ENCODE data around the gene PPM1A.
"Not testable (repeated sequence)": the region's sequence is repeated elsewhere in the genome, so short reads cannot be mapped to it uniquely, and the experiment has no call there.

Gene PPM1A

GRCh38 chr14:60320860-60321259, 71.8 kb downstream of the PPM1A start:
- not testable (repeated sequence) for DNase-seq (ENCODE audit: low read depth in 2 of 2)

DNA sequence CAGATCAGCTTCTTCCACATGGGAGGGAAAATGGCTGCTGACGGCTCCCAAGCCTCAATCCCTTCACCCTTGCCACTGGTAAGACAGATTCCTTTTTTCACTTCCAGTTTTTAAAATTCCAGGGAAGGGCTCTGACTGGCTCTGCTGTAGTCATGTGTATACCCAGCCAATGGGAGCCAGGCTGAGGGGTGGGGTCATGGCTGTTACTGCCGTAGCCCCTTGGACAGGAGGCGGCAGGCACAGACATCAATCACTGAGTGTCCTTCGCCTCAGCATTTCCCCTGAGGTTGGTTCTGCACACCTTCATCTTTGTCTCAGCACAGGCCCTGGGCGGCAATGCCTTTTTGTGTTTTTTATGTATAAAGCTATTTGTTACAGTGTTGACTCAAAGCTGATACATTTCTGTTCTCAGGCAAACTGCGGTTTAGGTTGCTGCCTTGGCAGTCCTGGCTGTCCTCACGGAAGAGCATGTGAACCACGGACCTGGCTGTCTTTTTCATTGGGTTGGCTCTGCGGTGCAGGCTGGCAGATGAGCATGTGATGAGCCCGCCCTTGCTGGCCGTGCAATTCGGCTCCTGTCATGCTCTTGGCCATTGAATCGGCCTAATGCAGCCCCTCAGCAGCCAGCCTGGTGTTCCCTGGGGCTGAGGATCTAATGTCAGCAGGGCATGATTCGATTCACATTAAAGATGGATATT, 74.3 kb downstream of the PPM1A start:
- DNase-seq (ENCODE audit: low read depth in 2 of 2) = no peak

GRCh38 chr14:60324837-60325236, 75.8 kb downstream of the PPM1A start:
- DNase-seq (ENCODE audit: low read depth in 2 of 2) = no peak

- no peak for DNase-seq (ENCODE audit: low read depth in 2 of 2)
Observed at GRCh38 chr14:60326274-60326673, 77.3 kb downstream of the PPM1A start.

GRCh38 chr14:60327447-60328331, 78.7 kb downstream of the PPM1A start:
- DNase-seq (ENCODE audit: low read depth in 2 of 2) = peak; percentile 2 to 37

DNA sequence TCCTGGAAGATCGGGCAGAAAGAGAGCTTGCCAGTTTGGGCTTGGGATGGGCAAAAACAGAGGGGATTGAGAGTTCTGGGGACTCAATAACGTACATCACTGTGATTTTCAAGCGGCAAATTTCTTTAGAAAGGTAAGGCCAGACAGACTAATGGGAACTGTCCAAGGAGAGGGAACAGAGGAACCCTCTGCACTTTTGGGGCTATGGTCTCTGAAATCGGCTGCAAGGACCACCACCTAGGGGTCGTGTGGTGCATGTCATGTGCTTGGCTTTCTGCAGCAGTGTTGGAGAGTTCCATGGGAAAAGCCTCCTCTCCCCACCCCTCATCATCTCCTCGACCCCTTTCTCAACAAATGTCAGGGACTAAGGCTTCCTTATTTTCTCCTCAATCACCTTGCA, 79.6 kb downstream of the PPM1A start:
- no peak for DNase-seq (ENCODE audit: low read depth in 2 of 2)

- DNase-seq (ENCODE audit: low read depth in 2 of 2) = no peak
Observed at GRCh38 chr14:60329274-60329673, 80.3 kb downstream of the PPM1A start.

GRCh38 chr14:60331201-60332045, 82.4 kb downstream of the PPM1A start:
- peak; percentile 59 to 79 for DNase-seq (ENCODE audit: low read depth in 2 of 2)

DNA sequence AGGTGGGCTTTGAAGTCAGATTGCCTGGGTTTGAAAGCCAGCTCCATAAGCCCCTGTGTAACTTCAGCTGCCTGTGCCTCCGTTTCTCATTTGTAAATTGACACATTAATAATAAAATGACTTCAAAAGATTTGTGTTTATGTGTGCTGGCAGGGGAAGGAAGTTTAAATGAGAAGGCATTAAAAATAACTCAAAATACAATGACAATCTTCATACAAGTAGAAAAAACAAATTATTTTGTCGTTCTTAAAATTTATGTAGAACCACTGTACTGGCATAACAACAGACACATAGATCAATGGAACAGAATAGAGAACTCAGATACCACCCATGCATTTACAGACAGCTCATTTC, 83.0 kb downstream of the PPM1A start:
- DNase-seq (ENCODE audit: low read depth in 2 of 2) = no peak

DNA sequence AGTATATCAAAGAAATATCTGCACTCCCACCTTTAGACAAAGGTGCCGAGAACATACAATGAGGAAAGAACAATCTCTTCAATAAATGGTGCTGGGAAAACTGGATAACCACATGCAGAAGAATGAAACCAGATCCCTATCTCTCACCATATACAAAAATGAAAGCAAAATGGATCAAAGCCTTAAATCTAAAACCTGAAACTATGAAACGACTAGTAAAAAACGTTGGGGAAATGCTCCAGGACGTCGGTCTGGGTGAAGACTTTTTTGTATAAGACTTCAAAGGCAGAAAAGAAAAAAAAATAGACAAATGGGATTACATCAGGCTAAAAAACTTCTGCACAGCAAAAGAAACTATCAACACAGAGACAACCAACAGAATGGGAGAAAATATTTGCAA, 83.8 kb downstream of the PPM1A start:
- DNase-seq (ENCODE audit: low read depth in 2 of 2) = no peak

DNA sequence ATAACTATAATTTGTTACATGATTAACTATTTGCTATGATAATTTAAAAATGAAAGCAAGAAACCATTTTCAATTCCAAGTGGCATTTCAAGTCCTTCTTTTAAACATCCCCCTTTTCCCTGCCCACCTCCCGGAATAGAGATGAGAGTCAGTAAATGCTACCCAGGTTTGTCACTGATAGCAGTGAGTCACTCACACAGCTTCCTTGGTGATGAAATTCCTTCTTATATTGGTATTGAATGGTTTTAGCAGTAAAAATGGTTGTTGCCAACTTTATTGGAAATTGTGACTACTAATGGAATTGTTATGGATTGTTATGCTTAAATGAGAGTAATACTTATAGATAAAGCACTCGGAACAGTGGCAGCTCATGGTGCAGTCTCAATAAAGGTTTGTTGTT, 90.5 kb downstream of the PPM1A start:
- DNase-seq (ENCODE audit: low read depth in 2 of 2) = no peak

- DNase-seq (ENCODE audit: low read depth in 2 of 2) = no peak
Observed at GRCh38 chr14:60343571-60344071, 94.6 kb downstream of the PPM1A start.

DNA sequence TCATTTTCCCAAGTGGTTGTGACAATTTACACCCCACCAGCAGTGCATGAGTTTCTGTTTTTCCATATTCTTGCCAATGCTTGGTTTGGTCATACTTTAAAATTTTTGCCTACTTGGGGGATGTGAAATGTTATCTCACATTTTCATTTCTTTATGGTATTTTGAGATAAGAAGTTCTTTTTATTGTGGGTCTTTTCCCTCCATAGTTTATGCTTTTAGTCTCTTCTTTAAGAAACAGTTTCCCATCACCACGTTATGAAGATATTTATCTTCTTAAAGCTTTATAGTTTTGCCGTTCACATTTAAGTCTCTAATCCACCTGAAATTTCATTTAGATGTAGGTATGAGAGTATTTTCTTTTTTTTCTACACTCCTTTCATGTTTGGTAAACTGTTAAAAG, 95.7 kb downstream of the PPM1A start:
- no peak for DNase-seq (ENCODE audit: low read depth in 2 of 2)

DNA sequence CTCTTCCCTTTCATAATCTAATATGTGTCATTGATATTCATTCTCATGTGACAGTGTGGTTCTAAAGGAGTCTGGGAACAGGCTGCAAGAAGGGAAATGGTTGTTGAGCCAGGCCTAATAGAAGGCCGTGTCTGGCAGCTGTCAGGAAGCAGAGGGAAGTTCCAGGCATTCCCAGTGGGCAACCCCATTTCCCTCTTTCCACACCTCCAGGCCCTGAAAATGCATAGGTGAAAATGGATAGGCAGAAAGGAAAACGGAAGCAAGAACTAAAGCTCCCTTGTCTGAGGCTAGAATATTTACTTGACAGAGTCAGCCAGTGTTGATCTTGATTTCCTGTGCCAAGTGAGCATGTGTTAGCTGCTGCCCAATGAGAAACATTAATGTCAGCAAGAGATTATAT, 97.7 kb downstream of the PPM1A start:
- no peak for DNase-seq (ENCODE audit: low read depth in 2 of 2)

GRCh38 chr14:60348211-60348610, 99.2 kb downstream of the PPM1A start:
- no peak for DNase-seq (ENCODE audit: low read depth in 2 of 2)

All from stimulated activated CD4-positive, alpha-beta T cell treated with anti-CD3 and anti-CD28 coated beads, Interleukin-12 subunit alpha, Interleukin-12 subunit beta, amount 100 ng/mL, for 24 hours (primary cell).